AG04449 (cell line): ENCODE data around the gene GTF3A.
"Not testable (repeated sequence)": the region's sequence is repeated elsewhere in the genome, so short reads cannot be mapped to it uniquely, and the experiment has no call there.

Experiments used
- CTCF ChIA-PET: fragments of 350-600 bp; formaldehyde crosslinking; extraction: SDS; loops from one replicate; lab custom pipeline; 2021; ENCODE audit warnings: antibody characterized with exemption; lab: Yijun Ruan, JAX
- POLR2A ChIA-PET: fragments of 400-600, 350-600 bp; formaldehyde crosslinking; extraction: SDS; loops from one replicate; lab custom pipeline; 2020; ENCODE audit warnings: antibody characterized with exemption, inconsistent platforms; lab: Yijun Ruan, JAX
- DNase-seq: peaks from one replicate; pipeline ENCODE4 v3.0.0-alpha.2; 2010; ENCODE audit warnings: low read depth, low spot score
- H3K4me3 ChIP-seq: 2 replicates; pipeline ENCODE4 v1.5.1; 2011; ENCODE audit warnings: low read depth, mild to moderate bottlenecking, control low read depth, low read length
- TF ChIP-seq, protein P1 (sequence below): IDR thresholded peaks from one replicate; pipeline ENCODE4 v1.5.1; 2011; ENCODE audit warnings: mild to moderate bottlenecking, moderate library complexity, low read length, control low read depth, inconsistent platforms; ENCODE audit not compliant: insufficient read depth; ENCODE audit errors: missing control alignments

GTF3A gene

DNA sequence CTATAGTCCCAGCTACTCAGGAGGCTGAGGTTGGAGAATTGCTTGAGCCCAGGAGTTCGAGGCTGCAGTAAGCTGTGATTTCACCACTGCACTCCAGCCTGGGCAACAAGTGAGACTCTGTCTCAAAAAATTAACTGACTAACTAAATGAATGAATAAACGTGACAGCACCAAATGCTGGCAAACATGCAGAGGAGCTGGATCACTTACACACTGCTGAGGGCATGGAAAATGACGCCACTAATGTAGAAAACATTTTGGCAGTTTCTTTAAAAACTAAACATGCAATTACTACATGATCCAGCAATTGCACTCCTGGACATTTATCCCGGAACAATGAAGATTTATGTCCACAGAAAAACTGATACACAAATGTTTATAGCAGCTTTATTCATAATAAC, 31.3 kb upstream of the GTF3A start:
- TF ChIP-seq, protein P1, sequence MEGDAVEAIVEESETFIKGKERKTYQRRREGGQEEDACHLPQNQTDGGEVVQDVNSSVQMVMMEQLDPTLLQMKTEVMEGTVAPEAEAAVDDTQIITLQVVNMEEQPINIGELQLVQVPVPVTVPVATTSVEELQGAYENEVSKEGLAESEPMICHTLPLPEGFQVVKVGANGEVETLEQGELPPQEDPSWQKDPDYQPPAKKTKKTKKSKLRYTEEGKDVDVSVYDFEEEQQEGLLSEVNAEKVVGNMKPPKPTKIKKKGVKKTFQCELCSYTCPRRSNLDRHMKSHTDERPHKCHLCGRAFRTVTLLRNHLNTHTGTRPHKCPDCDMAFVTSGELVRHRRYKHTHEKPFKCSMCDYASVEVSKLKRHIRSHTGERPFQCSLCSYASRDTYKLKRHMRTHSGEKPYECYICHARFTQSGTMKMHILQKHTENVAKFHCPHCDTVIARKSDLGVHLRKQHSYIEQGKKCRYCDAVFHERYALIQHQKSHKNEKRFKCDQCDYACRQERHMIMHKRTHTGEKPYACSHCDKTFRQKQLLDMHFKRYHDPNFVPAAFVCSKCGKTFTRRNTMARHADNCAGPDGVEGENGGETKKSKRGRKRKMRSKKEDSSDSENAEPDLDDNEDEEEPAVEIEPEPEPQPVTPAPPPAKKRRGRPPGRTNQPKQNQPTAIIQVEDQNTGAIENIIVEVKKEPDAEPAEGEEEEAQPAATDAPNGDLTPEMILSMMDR: no peak
- ChIA-PET POLR2A (no interaction called here), CTCF (interaction anchor here (0.9 to 1.9 kb wide), 9 partner anchors 10 to 591 kb away, joined by 3 to 6 read pairs (median 5); no protein-coding TSS in a partner anchor)
- no peak for DNase-seq
- H3K4me3 ChIP-seq: no peak overlapping the region

DNA sequence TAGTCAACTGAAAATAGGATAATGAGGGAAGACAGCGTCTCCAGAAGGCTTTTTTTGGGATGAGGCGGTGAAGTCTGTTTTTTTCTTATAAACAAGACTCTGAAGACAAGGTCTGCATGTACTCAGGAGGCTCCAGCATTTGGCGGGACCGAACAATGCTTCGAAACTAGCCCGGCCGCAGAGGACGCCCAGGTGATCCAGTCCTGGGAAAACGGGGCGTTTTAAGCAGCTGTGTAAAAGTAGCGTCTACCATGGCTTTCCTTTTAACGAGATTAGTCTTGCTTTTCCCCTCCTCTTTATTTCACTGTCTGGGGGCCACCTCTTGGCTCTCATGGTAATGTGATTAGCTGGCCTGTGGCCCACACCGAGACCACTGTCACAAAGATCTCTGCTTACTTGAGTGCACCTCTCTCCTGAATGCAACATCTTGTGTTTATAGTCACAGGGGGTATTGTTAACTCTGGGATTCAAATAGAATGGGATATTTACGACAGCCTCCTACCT, 29.4 kb upstream of the GTF3A start:
- TF ChIP-seq, protein P1: no peak
- CTCF ChIA-PET: interaction anchor here (1.9 to 2.4 kb wide), 2 partner anchors 20 to 589 kb away, joined by 4 to 6 read pairs; no protein-coding TSS in a partner anchor
- POLR2A ChIA-PET: interaction anchor here (0.7 kb wide), 1 partner anchor 14 kb away, joined by 3 read pairs; no protein-coding TSS in a partner anchor
- DNase-seq: no peak
- no peak overlapping the region for H3K4me3 ChIP-seq

DNA sequence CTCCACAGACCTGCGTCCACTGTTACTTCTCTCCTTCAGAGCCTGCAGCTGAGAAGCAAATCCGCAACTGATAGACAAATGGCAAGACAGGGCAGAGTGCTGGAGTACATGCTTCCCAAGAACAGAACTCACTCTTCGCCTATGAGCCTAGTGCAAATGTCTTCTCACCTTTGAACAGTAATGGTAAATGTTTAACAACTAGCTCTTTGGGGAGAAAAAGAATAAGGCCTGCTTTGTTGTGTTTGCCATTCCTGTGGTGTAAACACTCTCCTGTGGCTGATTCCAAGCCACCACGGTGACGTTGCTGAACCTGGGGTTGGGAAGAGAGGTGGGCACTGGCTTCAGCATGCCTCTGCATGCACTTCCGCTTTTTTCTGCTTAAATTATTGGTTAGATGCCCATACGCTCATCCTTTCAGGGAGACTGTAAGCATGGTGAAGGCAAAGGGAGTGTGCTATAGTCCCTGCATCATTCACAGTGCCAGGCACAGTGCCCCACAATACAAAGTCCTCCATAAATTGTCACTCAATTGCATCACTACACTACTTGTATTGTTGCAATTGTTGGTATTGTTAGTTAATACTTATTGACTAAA, 28.1 kb upstream of the GTF3A start:
- ChIA-PET CTCF (interaction anchor here (0.9 to 2.4 kb wide), 3 partner anchors 21 to 430 kb away, joined by 3 to 6 read pairs (median 3); no protein-coding TSS in a partner anchor), POLR2A (no interaction called here)
- no peak overlapping the region for H3K4me3 ChIP-seq
- no peak for DNase-seq
- TF ChIP-seq, protein P1: no peak

GRCh38 chr13:27398360-27398759, 26.1 kb upstream of the GTF3A start:
- ChIA-PET CTCF (interaction anchor here (1.3 kb wide), 2 partner anchors 25 to 36 kb away, joined by 3 to 5 read pairs; no protein-coding TSS in a partner anchor), POLR2A (no interaction called here)
- DNase-seq: no peak
- TF ChIP-seq, protein P1: no peak
- H3K4me3 ChIP-seq: no peak overlapping the region

GRCh38 chr13:27400405-27400804, 24.0 kb upstream of the GTF3A start:
- DNase-seq, H3K4me3 ChIP-seq, POLR2A ChIA-PET: not testable (repeated sequence)
- CTCF ChIA-PET: interaction anchor here (1.3 to 2.5 kb wide), 3 partner anchors 23 to 427 kb away, joined by 4 to 17 read pairs (median 5); no protein-coding TSS in a partner anchor

GRCh38 chr13:27401210-27401609, 23.2 kb upstream of the GTF3A start:
- ChIA-PET POLR2A (no interaction called here), CTCF (interaction anchor here (1.2 to 2.5 kb wide), 3 partner anchors 22 to 427 kb away, joined by 4 to 17 read pairs (median 5); no protein-coding TSS in a partner anchor)
- no peak overlapping the region for H3K4me3 ChIP-seq
- TF ChIP-seq, protein P1: no peak
- no peak for DNase-seq
